HG03565 (cell line): ENCODE data around the gene CDC42BPG.

Experiments
- ATAC-seq: cut with Tn5 transposase; IDR thresholded peaks from one replicate; pipeline ENCODE4 v1.9.1; 2021; ENCODE audit warnings: mild to moderate bottlenecking, moderate library complexity; ENCODE audit not compliant: unreplicated experiment

The CDC42BPG gene

GRCh38 chr11:64878494-64879243 is 34.2 kb upstream of the CDC42BPG start, which contains the start of gene EHD1:
Gene EHD1 (minus strand): TSS chr11:64878621. CDS start chr11:64878464, 157 bp downstream.
- peak; percentile 56 for ATAC-seq

DNA sequence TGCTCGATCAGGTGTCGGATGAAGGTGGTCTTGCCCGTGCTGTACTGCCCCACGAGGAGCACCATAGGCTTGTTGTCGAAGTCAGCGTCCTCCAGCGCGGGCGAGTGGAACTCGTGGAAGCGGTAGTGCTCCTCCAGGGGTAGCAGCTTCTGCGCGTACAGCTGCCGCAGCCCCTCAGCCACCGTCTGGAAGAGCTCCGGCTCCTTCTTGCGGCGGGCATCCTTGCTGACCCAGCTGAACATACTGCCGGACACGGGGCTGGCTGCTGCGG is 33.7 kb upstream of the CDC42BPG start:
- ATAC-seq = no peak

- ATAC-seq = no peak
Measured at GRCh38 chr11:64877390-64878222, 33.2 kb upstream of the CDC42BPG start.

DNA sequence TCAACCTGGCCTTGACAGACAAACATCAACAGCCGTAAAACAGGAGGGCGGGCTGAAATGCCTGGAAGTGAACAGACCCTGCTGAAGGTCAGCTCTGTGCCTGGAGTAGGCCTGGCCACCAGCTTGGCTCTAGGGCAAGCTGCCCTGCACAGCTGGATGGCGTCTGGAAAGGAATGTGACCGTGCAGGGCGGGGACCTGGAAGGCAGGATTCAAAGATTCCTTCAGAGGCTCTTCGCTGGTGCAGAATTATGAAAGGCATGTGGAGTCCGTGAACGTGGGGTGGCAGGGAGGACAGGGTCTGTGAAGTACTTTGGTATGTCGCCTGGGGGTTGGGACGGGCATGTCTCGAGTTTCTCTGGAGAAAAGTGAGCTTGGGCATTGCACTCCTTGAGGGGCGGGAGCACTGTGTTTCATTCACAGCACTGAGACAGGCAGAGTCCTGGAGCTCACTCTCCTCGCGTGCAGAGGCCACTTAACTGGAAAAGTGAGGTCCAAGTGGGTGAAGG is 32.4 kb upstream of the CDC42BPG start:
- ATAC-seq = no peak

GRCh38 chr11:64876229-64876750 is 31.8 kb upstream of the CDC42BPG start:
- ATAC-seq = no peak

GRCh38 chr11:64875369-64876228 is 31.1 kb upstream of the CDC42BPG start:
- ATAC-seq = no peak

- no peak for ATAC-seq
Measured at GRCh38 chr11:64874308-64875240, 30.1 kb upstream of the CDC42BPG start.

DNA sequence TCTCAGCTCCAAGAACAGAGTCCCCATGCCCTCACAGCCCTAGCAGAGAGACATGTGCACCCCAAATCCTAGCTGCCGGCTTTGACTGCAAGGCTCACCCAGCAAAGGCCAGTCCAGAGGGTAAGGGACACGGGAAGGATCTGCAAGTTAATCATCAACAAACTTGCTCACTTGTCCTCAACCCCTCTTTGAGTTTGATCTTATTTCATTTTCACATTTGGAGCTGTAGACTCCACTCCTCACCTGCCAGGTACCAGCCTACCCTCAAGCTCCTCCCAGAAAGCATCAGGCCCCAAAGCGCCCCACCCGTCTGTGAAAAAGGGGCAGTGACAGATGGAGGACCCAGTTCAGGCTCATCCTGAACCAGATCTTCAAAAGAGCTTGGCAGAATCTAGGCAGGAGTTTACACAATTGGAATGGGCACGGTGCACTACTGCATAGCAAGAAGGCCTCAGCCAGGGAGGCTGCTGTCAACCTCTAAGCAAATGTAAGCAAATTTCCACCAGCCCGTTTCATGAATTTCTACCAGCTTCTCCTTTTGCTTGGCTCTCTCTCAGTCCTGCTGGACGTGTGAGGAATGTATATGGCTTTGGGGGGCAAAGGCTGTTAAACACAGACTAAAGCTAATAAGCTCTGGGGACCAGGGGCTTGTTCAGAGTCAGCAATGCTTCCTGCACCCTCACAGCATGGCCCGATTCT is 28.5 kb upstream of the CDC42BPG start:
- ATAC-seq = no peak

DNA sequence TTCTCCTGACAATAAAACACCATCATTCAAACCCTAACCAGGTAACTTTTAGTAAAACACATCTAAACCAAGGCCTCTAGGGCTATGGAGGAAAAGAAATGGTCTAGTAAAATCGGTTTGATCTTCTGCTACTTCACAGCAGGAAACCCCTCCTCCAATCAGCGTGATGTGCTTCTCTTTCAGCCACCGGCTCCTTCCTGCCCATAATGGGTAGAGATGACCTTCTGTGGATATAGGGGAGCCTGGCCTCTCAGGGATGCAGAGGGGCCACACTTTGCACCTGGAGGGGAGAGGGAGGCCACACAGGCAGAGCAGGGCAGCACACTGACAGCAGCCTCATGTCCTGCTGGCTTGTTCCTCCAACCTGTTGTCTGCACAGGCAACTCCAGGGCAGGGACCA is 27.0 kb upstream of the CDC42BPG start:
- no peak for ATAC-seq

GRCh38 chr11:64870893-64871466 is 26.5 kb upstream of the CDC42BPG start:
- ATAC-seq = no peak

GRCh38 chr11:64870176-64870892 is 25.9 kb upstream of the CDC42BPG start:
- ATAC-seq = no peak

GRCh38 chr11:64869571-64870175 is 25.2 kb upstream of the CDC42BPG start:
- no peak for ATAC-seq

GRCh38 chr11:64868904-64869570 is 24.6 kb upstream of the CDC42BPG start:
- ATAC-seq = no peak

GRCh38 chr11:64867748-64868462 is 23.5 kb upstream of the CDC42BPG start:
- no peak for ATAC-seq

DNA sequence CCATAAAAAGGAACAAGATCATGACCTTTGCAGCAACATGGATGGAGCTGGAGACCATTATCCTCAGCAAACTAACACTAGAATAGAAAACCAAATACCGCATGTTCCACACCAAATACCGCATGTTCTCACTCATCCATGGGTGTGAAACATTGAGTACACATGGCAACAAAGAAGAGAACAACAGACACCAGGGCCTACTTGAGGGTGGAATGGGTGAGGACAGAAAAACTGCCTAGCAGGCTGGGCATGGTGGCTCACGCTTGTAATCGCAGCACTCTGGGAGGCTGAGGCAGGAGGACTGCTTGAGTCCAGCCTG is 21.7 kb upstream of the CDC42BPG start:
- peak; percentile 2 for ATAC-seq

- peak; percentile 36 for ATAC-seq
Measured at GRCh38 chr11:64865286-64866172, 21.1 kb upstream of the CDC42BPG start.
